KMS-11 (cell line): Measurements from ENCODE around the gene PARP8.

Experiments used
- H2AFZ ChIP-seq: fragments of 200-600 bp; sonication (generic); 2 replicates; pipeline ENCODE4 v1.6.1; 2016; ENCODE audit warnings: antibody characterized with exemption, mixed run types, low read depth
- H3K27ac ChIP-seq: fragments of 200-600 bp; sonication (generic); 2 replicates; pipeline ENCODE4 v1.6.1; 2016; ENCODE audit warnings: mild to moderate bottlenecking, mixed run types
- H3K27me3 ChIP-seq: fragments of 200-600 bp; sonication (generic); 2 replicates; pipeline ENCODE4 v1.6.1; 2017; ENCODE audit warnings: mild to moderate bottlenecking, low read depth, mixed run types, moderate library complexity; ENCODE audit not compliant: insufficient read depth
- H3K36me3 ChIP-seq: fragments of 200-600 bp; sonication (generic); 2 replicates; pipeline ENCODE4 v1.6.1; 2017; ENCODE audit warnings: mild to moderate bottlenecking, mixed run types; ENCODE audit not compliant: insufficient read depth
- H3K4me1 ChIP-seq: fragments of 200-600 bp; sonication (generic); 2 replicates; pipeline ENCODE4 v1.6.1; 2016; ENCODE audit warnings: mild to moderate bottlenecking, low read depth, mixed run types; ENCODE audit not compliant: poor library complexity, severe bottlenecking
- H3K4me2 ChIP-seq: fragments of 200-600 bp; sonication (generic); 2 replicates; pipeline ENCODE4 v1.7.0; 2016; ENCODE audit warnings: mild to moderate bottlenecking, mixed run types
- H3K4me3 ChIP-seq: fragments of 200-600 bp; sonication (generic); IDR thresholded peaks from 2 replicates; pipeline ENCODE4 v1.6.1; 2017; ENCODE audit warnings: low read depth, low read length, mixed read lengths; ENCODE audit not compliant: insufficient read depth
- H3K79me2 ChIP-seq: fragments of 200-600 bp; sonication (generic); 2 replicates; pipeline ENCODE4 v1.6.1; 2016; ENCODE audit warnings: low read depth, mixed run types; ENCODE audit not compliant: insufficient read depth
- H3K9ac ChIP-seq: fragments of 200-600 bp; sonication (generic); 2 replicates; pipeline ENCODE4 v1.6.1; 2016; ENCODE audit warnings: mild to moderate bottlenecking, mixed run types
- H4K20me1 ChIP-seq: fragments of 200-600 bp; sonication (generic); 2 replicates; pipeline ENCODE4 v1.6.1; 2016; ENCODE audit warnings: mild to moderate bottlenecking, mixed run types; ENCODE audit not compliant: insufficient read depth
- CTCF ChIP-seq: fragments of 200-600 bp; sonication (generic); conservative IDR thresholded peaks from 2 replicates; pipeline ENCODE4 v1.6.1; 2017; ENCODE audit warnings: low read depth, mild to moderate bottlenecking, antibody characterized with exemption, low read length, moderate library complexity, mixed read lengths

The PARP8 gene

GRCh38 chr5:50716134-50716533 is 49.7 kb downstream of the PARP8 start:
- H3K4me3 ChIP-seq = no peak overlapping the region
- no peak overlapping the region for H3K27ac ChIP-seq
- H3K9ac ChIP-seq = no peak overlapping the region
- peaks cover 19% of the 10 kb centered on the region for H3K4me1 ChIP-seq
- no peaks in the 10 kb centered on the region; the same call in 1 of the 2 replicates for H3K79me2 ChIP-seq
- no peaks in the 10 kb centered on the region for H3K27me3 ChIP-seq
- TF ChIP-seq CTCF = no peak
- H3K4me2 ChIP-seq = no peak overlapping the region
- no peaks in the 10 kb centered on the region for H3K36me3 ChIP-seq
- no peaks in the 10 kb centered on the region for H4K20me1 ChIP-seq
- H2AFZ ChIP-seq = no peak overlapping the region

- no peak overlapping the region for H3K9ac ChIP-seq
- no peaks in the 10 kb centered on the region for H4K20me1 ChIP-seq
- H2AFZ ChIP-seq = no peak overlapping the region
- no peaks in the 10 kb centered on the region for H3K27me3 ChIP-seq
- H3K36me3 ChIP-seq = no peaks in the 10 kb centered on the region
- no peaks in the 10 kb centered on the region; the same call in 1 of the 2 replicates for H3K79me2 ChIP-seq
- TF ChIP-seq CTCF = no peak
- peaks cover 6% of the 10 kb centered on the region for H3K4me1 ChIP-seq
- H3K27ac ChIP-seq = no peak overlapping the region
- H3K4me3 ChIP-seq = no peak overlapping the region
- H3K4me2 ChIP-seq = no peak overlapping the region
Observed at GRCh38 chr5:50717651-50718050, 51.2 kb downstream of the PARP8 start.

- Histone ChIP-seq H3K27ac (no peak overlapping the region), H3K36me3 (no peaks in the 10 kb centered on the region), H3K4me2 (no peak overlapping the region), H3K4me3 (no peak overlapping the region), H3K4me1 (no peaks in the 10 kb centered on the region), H3K79me2 (no peaks in the 10 kb centered on the region), H3K9ac (no peak overlapping the region), H2AFZ (no peak overlapping the region), H4K20me1 (no peaks in the 10 kb centered on the region), H3K27me3 (no peaks in the 10 kb centered on the region)
- TF ChIP-seq CTCF = no peak
Observed at GRCh38 chr5:50720061-50720710, 53.7 kb downstream of the PARP8 start.

GRCh38 chr5:50722223-50722622 is 55.8 kb downstream of the PARP8 start:
- Histone ChIP-seq H3K4me2 (no peak overlapping the region), H3K79me2 (no peaks in the 10 kb centered on the region), H3K27me3 (no peaks in the 10 kb centered on the region), H4K20me1 (no peaks in the 10 kb centered on the region), H3K9ac (no peak overlapping the region), H3K27ac (no peak overlapping the region), H3K36me3 (no peaks in the 10 kb centered on the region), H3K4me3 (no peak overlapping the region), H2AFZ (no peak overlapping the region), H3K4me1 (no peaks in the 10 kb centered on the region)
- no peak for TF ChIP-seq CTCF
